Endothelial cell of umbilical vein (primary cell): ENCODE results near the gene CHPF2. TPM values are rescaled to one million over a fixed set of nuclear protein-coding genes. Genes with fewer than 3 reads are reported as not detected.
A peak's percentile ranks its signal among the peaks of the same experiment; 100 is the strongest.

Experiments used
- BruUV-seq: library from RNA; stranded (reverse); fragments of 400-500 nt; replicated peaks from 2 replicates; lab custom pipeline; 2021; lab: Mats Ljungman, UMichigan
- CTCF ChIA-PET: fragments of 300-600, 350-600 bp; sonication (Branson Sonifier 250); formaldehyde crosslinking; loops from one replicate; lab custom pipeline; 2021; ENCODE audit warnings: antibody characterized with exemption, inconsistent platforms; lab: Charles Lee
- POLR2A ChIA-PET: fragments of 300-600, 350-600 bp; sonication (Branson Sonifier 250); formaldehyde crosslinking; loops from one replicate; lab custom pipeline; 2021; ENCODE audit warnings: antibody characterized with exemption, inconsistent platforms; lab: Charles Lee
- DNase-seq: peaks from one replicate; pipeline ENCODE4 v3.0.0-alpha.2; 2011; ENCODE audit warnings: low read depth, low spot score
- FAIRE-seq: peaks from 2 replicates; lab custom pipeline; 2011; peaks lifted over from hg19 to GRCh38; lab: Jason Lieb, UNC
- H2AFZ ChIP-seq: 2 replicates; pipeline ENCODE4 v1.6.0; 2012; ENCODE audit warnings: low read depth, low read length, control low read depth, inconsistent platforms
- H3K27ac ChIP-seq: 2 replicates; pipeline ENCODE4 v1.5.1; 2011; ENCODE audit warnings: low read depth, mild to moderate bottlenecking, control low read depth, low read length, moderate library complexity; ENCODE audit not compliant: insufficient read depth
- H3K27me3 ChIP-seq, 2 experiments: 2 replicates each; pipeline versions ENCODE4 v1.6.0 to v1.6.1; 2011; ENCODE audit warnings: low read length in 2 of 2, mixed read lengths in 1 of 2; ENCODE audit not compliant: control insufficient read depth in 2 of 2, insufficient read depth in 2 of 2
- H3K36me3 ChIP-seq, 2 experiments: 2 replicates in 1 of 2; 3 replicates in 1 of 2; pipeline ENCODE4 v1.5.1; 2011; ENCODE audit warnings: low read length in 2 of 2, mild to moderate bottlenecking in 1 of 2, moderate library complexity in 1 of 2; ENCODE audit not compliant: control insufficient read depth in 2 of 2, insufficient read depth in 2 of 2; ENCODE audit errors: extremely low read depth in 1 of 2
- H3K4me1 ChIP-seq: 3 replicates; pipeline ENCODE4 v1.5.1; 2011; ENCODE audit warnings: mild to moderate bottlenecking, low read length; ENCODE audit not compliant: control insufficient read depth, insufficient read depth; ENCODE audit errors: extremely low read depth
- H3K4me2 ChIP-seq: 2 replicates; pipeline ENCODE4 v1.6.1; 2011; ENCODE audit warnings: low read length, control low read depth, mixed read lengths; ENCODE audit not compliant: insufficient read depth
- H3K4me3 ChIP-seq, 3 experiments: fragments of 200-600 bp in 1 of 3; sonication (generic), shearing (Covaris generic) in 1 of 3; replicated peaks in 1 of 3; 2 replicates each; pipeline ENCODE4 v1.5.1; 2011 to 2016; ENCODE audit warnings: control low read depth in 3 of 3, low read length in 3 of 3, mild to moderate bottlenecking in 2 of 3, inconsistent platforms in 1 of 3, low read depth in 1 of 3, moderate library complexity in 1 of 3; ENCODE audit not compliant: insufficient read depth in 1 of 3
- H3K79me2 ChIP-seq: 2 replicates; pipeline ENCODE4 v1.6.0; 2012; ENCODE audit warnings: low read length, inconsistent platforms; ENCODE audit not compliant: control insufficient read depth, insufficient read depth
- H3K9ac ChIP-seq: replicated peaks from 2 replicates; pipeline ENCODE3; 2011; ENCODE audit warnings: low read length, control low read depth; ENCODE audit not compliant: insufficient read depth; ENCODE audit errors: extremely low read depth
- H3K9me1 ChIP-seq: replicated peaks from 3 replicates; pipeline ENCODE4 v1.6.0; 2011; ENCODE audit warnings: mild to moderate bottlenecking, low read length; ENCODE audit not compliant: control insufficient read depth, insufficient read depth; ENCODE audit errors: extremely low read depth
- H3K9me3 ChIP-seq: replicated peaks from 2 replicates; pipeline ENCODE4 v1.5.1; 2012; ENCODE audit warnings: low read length, inconsistent platforms; ENCODE audit not compliant: control insufficient read depth, insufficient read depth
- H4K20me1 ChIP-seq: replicated peaks from 2 replicates; pipeline ENCODE3; 2011; ENCODE audit warnings: mild to moderate bottlenecking, low read length; ENCODE audit not compliant: control insufficient read depth, insufficient read depth; ENCODE audit errors: extremely low read depth
- EZH2 ChIP-seq: IDR thresholded peaks from 2 replicates; pipeline ENCODE4 v1.6.1; 2012; ENCODE audit warnings: borderline replicate concordance, low read depth, mild to moderate bottlenecking, moderate library complexity, low read length, inconsistent platforms; ENCODE audit not compliant: severe bottlenecking
- FOS ChIP-seq: IDR thresholded peaks from 2 replicates; pipeline ENCODE4 v1.6.1; 2011; ENCODE audit warnings: mild to moderate bottlenecking, low read length, moderate library complexity, borderline replicate concordance; ENCODE audit not compliant: insufficient read depth
- dilution Hi-C: fragments of 300-500 bp; cut with MboI; formaldehyde crosslinking; loops from one replicate; pipeline ENCODE4 v1.15.0; 2019; ENCODE audit warnings: low sequenced_read_pairs; ENCODE audit not compliant: extremely low pct_ligation_motif_present
- intact Hi-C: fragments of 100-400 bp; cut with micrococcal nuclease; formaldehyde crosslinking; loops from one replicate; pipeline ENCODE4 v1.10.0; 2022
- polyA plus RNA-seq, 4 experiments: library from polyadenylated mRNA; depleted of rRNA in 3 of 4; stranded (reverse) in 3 of 4; unstranded in 1 of 4; fragments of >200 nt; gene quantifications; 2 replicates each; pipeline versions ENCODE4 v1.2.1 to v1.2.3, GENCODE V29; 2011 to 2012; ENCODE audit warnings: missing spikeins in 1 of 4
- total RNA-seq: library from RNA; stranded (reverse); gene quantifications from 2 replicates; pipeline ENCODE4 v1.2.3, GENCODE V29; 2021
- TF ChIP-seq, protein P1 (sequence below): IDR thresholded peaks from 2 replicates; pipeline ENCODE4 v1.6.1; 2011; ENCODE audit not compliant: insufficient read depth, insufficient read length
- TF ChIP-seq, protein P2 (sequence below), 2 donors: IDR thresholded peaks; 1 replicate in 1 of 2; 2 replicates in 1 of 2; pipeline ENCODE4 v1.5.1; 2011; ENCODE audit warnings: low read length in 2 of 2, mild to moderate bottlenecking in 2 of 2, moderate library complexity in 2 of 2, control low read depth in 1 of 2, inconsistent platforms in 1 of 2, low read depth in 1 of 2; ENCODE audit not compliant: insufficient read depth in 1 of 2; ENCODE audit errors: extremely low read depth in 1 of 2

Gene CHPF2
- total and polyA plus RNA-seq, 2 donors (not counting 3 experiments of a cell fraction or from before 2014, with no cell fraction given): 72.8 to 75.0 TPM

DNA sequence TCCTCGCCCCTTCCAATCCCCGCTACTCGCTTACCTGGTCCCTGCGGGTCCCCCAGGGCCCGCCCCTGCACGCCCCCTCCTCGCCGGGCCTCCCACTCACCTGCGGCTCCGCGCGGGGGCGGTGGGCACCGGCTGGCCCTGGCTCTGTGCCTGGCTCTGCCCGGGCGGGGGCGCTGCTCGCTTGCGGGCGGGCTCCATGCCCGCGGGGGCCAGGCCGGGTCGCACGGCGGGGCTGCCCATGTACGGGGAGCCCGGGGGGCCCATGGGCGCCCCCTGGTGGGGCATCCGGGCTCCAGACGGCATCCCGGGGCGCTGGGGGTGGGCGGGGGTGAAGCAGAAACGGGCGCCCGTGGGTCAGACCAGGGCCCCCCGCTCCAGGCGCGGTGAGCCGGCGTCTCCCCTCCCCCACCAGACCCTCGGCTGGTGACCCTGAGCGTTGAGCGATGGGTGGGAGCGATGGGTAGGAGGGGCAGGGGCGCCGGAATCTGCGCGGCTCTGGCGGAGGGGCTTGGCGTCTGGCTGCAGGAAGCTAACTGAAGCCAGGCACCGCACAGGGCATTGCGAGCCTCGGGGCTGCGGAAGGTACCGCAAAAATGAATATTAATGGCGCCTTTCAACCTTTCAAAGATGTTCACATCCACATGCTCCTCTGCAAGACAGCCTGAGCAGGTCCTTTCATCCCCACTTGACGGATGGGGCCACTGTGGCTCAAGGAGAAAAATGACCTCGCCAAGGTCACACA, 13.2 kb downstream of the CHPF2 start:
- dilution Hi-C loops (no loop called here), intact Hi-C loops (loop anchor here (1.0 to 2.0 kb wide), 2 partner anchors 19 to 58 kb away; partner anchors contain the start of gene ABCF2)
- BruUV-seq: no TSS peak
- CTCF ChIA-PET: interaction anchor here (0.8 to 3.0 kb wide), 10 partner anchors 9 to 283 kb away, joined by 3 to 58 read pairs (median 5); partner anchors contain the start of genes ABCF2 and CHPF2
- peak; percentile 25 for DNase-seq
- H3K27ac ChIP-seq: no peak overlapping the region
- TF ChIP-seq FOS (no peak), EZH2 (peak; percentile 68)
- TF ChIP-seq, protein P1, sequence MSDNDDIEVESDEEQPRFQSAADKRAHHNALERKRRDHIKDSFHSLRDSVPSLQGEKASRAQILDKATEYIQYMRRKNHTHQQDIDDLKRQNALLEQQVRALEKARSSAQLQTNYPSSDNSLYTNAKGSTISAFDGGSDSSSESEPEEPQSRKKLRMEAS: no peak
- TF ChIP-seq, protein P2, sequence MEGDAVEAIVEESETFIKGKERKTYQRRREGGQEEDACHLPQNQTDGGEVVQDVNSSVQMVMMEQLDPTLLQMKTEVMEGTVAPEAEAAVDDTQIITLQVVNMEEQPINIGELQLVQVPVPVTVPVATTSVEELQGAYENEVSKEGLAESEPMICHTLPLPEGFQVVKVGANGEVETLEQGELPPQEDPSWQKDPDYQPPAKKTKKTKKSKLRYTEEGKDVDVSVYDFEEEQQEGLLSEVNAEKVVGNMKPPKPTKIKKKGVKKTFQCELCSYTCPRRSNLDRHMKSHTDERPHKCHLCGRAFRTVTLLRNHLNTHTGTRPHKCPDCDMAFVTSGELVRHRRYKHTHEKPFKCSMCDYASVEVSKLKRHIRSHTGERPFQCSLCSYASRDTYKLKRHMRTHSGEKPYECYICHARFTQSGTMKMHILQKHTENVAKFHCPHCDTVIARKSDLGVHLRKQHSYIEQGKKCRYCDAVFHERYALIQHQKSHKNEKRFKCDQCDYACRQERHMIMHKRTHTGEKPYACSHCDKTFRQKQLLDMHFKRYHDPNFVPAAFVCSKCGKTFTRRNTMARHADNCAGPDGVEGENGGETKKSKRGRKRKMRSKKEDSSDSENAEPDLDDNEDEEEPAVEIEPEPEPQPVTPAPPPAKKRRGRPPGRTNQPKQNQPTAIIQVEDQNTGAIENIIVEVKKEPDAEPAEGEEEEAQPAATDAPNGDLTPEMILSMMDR (IDR thresholded peaks at IDR 0.05; ENCODE audit: extremely low read depth in 1 of 2, insufficient read depth in 1 of 2, low read depth in 1 of 2, low read length in 2 of 2): peak; percentile 44 to 67
- H3K27me3 ChIP-seq: peaks cover 0 to 6% of the 10 kb centered on the region in 2 experiments
- H3K79me2 ChIP-seq: no peaks in the 10 kb centered on the region
- H3K9me1 ChIP-seq: no peaks in the 10 kb centered on the region
- H4K20me1 ChIP-seq: no peaks in the 10 kb centered on the region
- no peak for FAIRE-seq
- peak overlapping the region; percentile 39 for H2AFZ ChIP-seq
- H3K36me3 ChIP-seq: no peaks in the 10 kb centered on the region
- POLR2A ChIA-PET: no interaction called here
- no peaks in the 10 kb centered on the region for H3K9me3 ChIP-seq
- peak overlapping the region in 2 of 3 experiments; percentile 20 to 25 for H3K4me3 ChIP-seq
- no peak overlapping the region for H3K4me2 ChIP-seq
- H3K4me1 ChIP-seq: peaks cover 15% of the 10 kb centered on the region
- H3K9ac ChIP-seq: no peak overlapping the region
